Measurements from ENCODE around the gene TGIF2LY. TPM values are rescaled to one million over a fixed set of nuclear protein-coding genes. Genes with fewer than 3 reads are reported as not detected.
"Not testable (repeated sequence)": the region's sequence is repeated elsewhere in the genome, so short reads cannot be mapped to it uniquely, and the experiment has no call there.

Gene TGIF2LY
- not detected for total RNA-seq

GRCh38 chrY:3578767-3579166 is at the start of gene TGIF2LY:
TSS of gene TGIF2LY (plus strand) at chrY:3579067. CDS start at chrY:3579245, 178 bp downstream.
- not testable (repeated sequence) for H3K4me1 ChIP-seq, H3K27ac ChIP-seq, H3K36me3 ChIP-seq, ATAC-seq, H3K9me3 ChIP-seq, H3K4me3 ChIP-seq, H3K27me3 ChIP-seq
- WGBS, 2 donors (ENCODE audit: low coverage in 1 of 2), result 74% methylated on average over 7 of the region's 9 CpGs; no CpG with 5 or more reads in 1 of the 2 donors

Small RNA genes lying within 50 kb of the gene (small RNA-seq; reads per million reads assigned to genes)
- 0 reads per million in 4 donors for gene PRRC2CP1

Measured in gastroesophageal sphincter (tissue), 4 donors.